Measurements from ENCODE around the gene NECAP2. TPM values are rescaled to one million over a fixed set of nuclear protein-coding genes. Genes with fewer than 3 reads are reported as not detected.

The NECAP2 gene
- total and polyA plus RNA-seq, 7 donors, result 22.8 to 59.2 (median 38.0) TPM

DNA sequence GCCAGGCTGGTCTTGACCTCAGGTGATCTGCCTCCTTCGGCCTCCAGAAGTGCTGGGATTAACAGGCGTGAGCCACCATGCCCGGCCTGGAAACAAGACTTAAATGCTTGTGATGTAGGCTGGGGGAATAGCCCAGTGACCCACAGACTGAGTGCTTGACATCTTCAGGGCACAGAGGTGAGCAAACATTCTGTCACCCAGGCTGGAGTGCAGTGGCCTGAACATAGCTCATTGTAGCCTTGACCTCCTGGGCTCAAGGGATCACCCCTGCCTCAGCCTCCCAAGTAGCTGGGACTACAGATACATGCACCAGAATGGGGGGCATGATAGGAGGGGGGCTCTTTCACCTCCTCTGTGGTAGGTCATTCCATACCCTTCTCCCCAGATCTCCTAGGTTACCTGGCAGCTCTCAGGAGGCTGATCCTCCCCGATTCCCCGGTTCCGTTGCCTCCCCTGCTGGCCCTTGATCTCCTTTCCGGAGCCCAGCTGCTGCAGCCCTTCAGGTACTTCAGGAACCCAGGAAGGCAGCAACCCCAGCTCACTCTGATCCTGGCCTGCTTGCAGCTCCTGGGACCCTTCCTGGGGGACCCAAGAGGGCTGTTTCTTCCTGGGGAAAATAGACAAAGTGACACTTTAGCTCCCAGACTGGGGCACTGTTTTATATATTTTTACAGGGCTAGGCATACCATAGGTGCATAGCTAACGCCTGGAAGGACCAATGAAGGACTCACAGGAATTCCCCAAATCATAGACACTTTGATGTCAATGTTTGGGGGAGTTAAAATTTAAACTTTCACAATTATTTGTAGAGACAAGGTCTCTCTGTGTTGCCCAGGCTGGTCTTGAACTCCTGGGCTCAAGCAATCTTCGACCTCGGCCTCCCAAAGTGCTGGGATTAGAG is 15.1 kb upstream of the NECAP2 start:
- H3K4me3 ChIP-seq, result no peak overlapping the region
- intact Hi-C loops (cut with DNase I), result no loop called here

DNA sequence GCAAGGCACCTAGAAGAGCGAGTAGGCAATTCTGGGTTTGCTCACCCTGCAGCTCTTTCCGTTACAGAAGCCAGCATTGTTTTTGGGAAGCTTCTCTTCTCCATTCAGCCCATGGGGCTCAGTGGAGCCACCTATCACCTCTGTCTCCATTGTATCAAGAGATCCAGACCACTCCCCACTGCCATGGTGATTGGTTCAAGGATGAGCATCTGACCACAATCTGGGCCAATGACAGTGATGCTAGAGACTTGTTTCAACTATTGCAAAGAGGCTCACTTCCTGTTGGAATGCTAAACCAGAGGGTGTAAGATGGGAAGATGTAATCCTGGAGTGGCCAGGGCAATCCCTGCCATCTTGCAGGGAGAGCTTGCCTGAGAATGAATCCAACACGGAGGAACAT is 9.9 kb upstream of the NECAP2 start:
- DNase-seq, result no peak
- Histone ChIP-seq H3K9me3 (no peaks in the 10 kb centered on the region), H3K4me1 (no peaks in the 10 kb centered on the region), H3K27me3 (peaks cover 0 to 8% (median 0%) of the 10 kb centered on the region in 3 donors), H3K4me3 (no peak overlapping the region), H3K36me3 (no peaks in the 10 kb centered on the region), H3K27ac (no peak overlapping the region)
- TF ChIP-seq POLR2A (IDR thresholded peaks at IDR 0.05), result no peak
- TF ChIP-seq, protein P1, sequence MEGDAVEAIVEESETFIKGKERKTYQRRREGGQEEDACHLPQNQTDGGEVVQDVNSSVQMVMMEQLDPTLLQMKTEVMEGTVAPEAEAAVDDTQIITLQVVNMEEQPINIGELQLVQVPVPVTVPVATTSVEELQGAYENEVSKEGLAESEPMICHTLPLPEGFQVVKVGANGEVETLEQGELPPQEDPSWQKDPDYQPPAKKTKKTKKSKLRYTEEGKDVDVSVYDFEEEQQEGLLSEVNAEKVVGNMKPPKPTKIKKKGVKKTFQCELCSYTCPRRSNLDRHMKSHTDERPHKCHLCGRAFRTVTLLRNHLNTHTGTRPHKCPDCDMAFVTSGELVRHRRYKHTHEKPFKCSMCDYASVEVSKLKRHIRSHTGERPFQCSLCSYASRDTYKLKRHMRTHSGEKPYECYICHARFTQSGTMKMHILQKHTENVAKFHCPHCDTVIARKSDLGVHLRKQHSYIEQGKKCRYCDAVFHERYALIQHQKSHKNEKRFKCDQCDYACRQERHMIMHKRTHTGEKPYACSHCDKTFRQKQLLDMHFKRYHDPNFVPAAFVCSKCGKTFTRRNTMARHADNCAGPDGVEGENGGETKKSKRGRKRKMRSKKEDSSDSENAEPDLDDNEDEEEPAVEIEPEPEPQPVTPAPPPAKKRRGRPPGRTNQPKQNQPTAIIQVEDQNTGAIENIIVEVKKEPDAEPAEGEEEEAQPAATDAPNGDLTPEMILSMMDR (IDR thresholded peaks at IDR 0.05), result no peak
- TF ChIP-seq EP300 (IDR thresholded peaks at IDR 0.05), result no peak
- no peak for TF ChIP-seq POLR2AphosphoS5 (IDR thresholded peaks at IDR 0.05)
- intact Hi-C loops (cut with DNase I), result no loop called here
- WGBS, 2 donors, result 80 to 89% methylated on average over 3 of the region's 3 CpGs

More for the DNA sequence above, 15.1 kb upstream of the NECAP2 start:
- Histone ChIP-seq H3K36me3 (no peaks in the 10 kb centered on the region), H3K27ac (no peak overlapping the region), H3K9me3 (no peaks in the 10 kb centered on the region), H3K27me3 (no peaks in the 10 kb centered on the region), H3K4me1 (no peaks in the 10 kb centered on the region)
- 87 to 88% methylated on average over 10 of the region's 10 CpGs for WGBS, 2 donors
- TF ChIP-seq EP300 (IDR thresholded peaks at IDR 0.05), result no peak
- no peak for TF ChIP-seq POLR2A (IDR thresholded peaks at IDR 0.05)
- TF ChIP-seq, protein P1 (IDR thresholded peaks at IDR 0.05), result no peak
- no peak for TF ChIP-seq POLR2AphosphoS5 (IDR thresholded peaks at IDR 0.05)
- DNase-seq, result no peak

DNA sequence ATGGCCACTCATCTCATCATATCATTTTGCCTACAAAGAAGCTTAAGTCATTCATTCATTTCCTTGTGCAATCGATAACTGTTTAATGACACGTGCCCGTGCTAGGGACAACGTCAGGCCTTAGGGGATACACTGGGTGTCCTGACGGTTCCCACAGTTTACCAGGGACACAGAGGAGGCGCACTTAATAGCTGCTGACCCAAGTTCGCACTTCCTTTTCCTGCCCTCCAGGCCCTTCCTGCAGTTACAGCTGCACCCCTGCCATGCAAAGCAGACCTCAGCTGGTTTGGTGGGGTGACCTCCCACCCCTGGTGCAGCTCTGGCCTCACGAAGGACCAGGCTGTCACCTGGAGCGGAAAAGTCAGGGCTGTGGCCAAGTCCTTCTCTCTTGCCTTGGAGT is 7.5 kb upstream of the NECAP2 start:
- DNase-seq, result no peak
- intact Hi-C loops (cut with DNase I), result no loop called here
- WGBS, 2 donors, result 72 to 81% methylated on average over 9 of the region's 9 CpGs
- Histone ChIP-seq H3K27me3 (peaks cover 0 to 8% (median 0%) of the 10 kb centered on the region in 3 donors), H3K9me3 (no peaks in the 10 kb centered on the region), H3K36me3 (no peaks in the 10 kb centered on the region), H3K4me3 (no peak overlapping the region), H3K4me1 (no peaks in the 10 kb centered on the region), H3K27ac (no peak overlapping the region)
- TF ChIP-seq, protein P1 (IDR thresholded peaks at IDR 0.05), result no peak
- TF ChIP-seq EP300 (IDR thresholded peaks at IDR 0.05), result no peak
- TF ChIP-seq POLR2A (IDR thresholded peaks at IDR 0.05), result no peak

DNA sequence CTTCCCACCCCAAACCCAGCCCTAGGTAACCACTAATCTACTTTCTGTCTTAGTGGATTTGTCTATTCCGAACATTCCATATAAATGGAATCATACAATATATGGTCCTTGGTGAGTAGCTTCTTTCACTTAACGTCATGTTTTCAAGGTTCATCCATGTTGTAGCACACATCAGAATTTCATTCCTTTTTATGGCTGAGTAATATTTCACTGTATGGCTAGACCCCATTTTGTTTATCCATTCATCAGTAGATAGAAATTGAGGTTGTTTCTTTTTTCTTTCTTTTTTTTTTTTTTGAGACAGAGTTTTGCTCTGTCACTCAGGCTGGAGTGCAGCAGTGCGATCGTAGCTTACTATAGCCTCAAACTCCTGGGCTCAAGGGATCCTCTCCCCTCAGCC is 6.5 kb upstream of the NECAP2 start:
- Histone ChIP-seq H3K27ac (no peak overlapping the region), H3K4me3 (no peak overlapping the region), H3K27me3 (peaks cover 0 to 8% (median 0%) of the 10 kb centered on the region in 3 donors), H3K9me3 (no peaks in the 10 kb centered on the region), H3K36me3 (no peaks in the 10 kb centered on the region), H3K4me1 (no peaks in the 10 kb centered on the region)
- TF ChIP-seq EP300 (IDR thresholded peaks at IDR 0.05) (no peak), POLR2A (IDR thresholded peaks at IDR 0.05) (no peak), POLR2AphosphoS5 (IDR thresholded peaks at IDR 0.05) (no peak)
- TF ChIP-seq, protein P1 (IDR thresholded peaks at IDR 0.05), result no peak
- WGBS, 2 donors, result 96 to 97% methylated on average over 4 of the region's 4 CpGs
- DNase-seq, result no peak
- intact Hi-C loops (cut with DNase I), result no loop called here
